Measurements from ENCODE around the gene TTC34. TPM values are rescaled to one million over a fixed set of nuclear protein-coding genes. Genes with fewer than 3 reads are reported as not detected.

The TTC34 gene
- total and polyA plus RNA-seq, 10 of the 15 experiments (the other 5 are each of a cell fraction or from before 2014, with no cell fraction given): 0.03 to 0.49 (median 0.05) TPM; not detected in 2

- no peak for TF ChIP-seq TCF3 (IDR thresholded peaks at IDR 0.05; ENCODE audit: borderline replicate concordance, insufficient read depth, low read depth, low read length)
- TF ChIP-seq HCFC1 (IDR thresholded peaks at IDR 0.05; ENCODE audit: low read length): no peak
- TF ChIP-seq PRDM15 (CRISPR knock-in tag; IDR thresholded peaks at IDR 0.05): no peak
- TF ChIP-seq SIX5 (IDR thresholded peaks at IDR 0.05; ENCODE audit: low read depth, low read length, severe bottlenecking): no peak
- TF ChIP-seq CBFB (IDR thresholded peaks at IDR 0.05; ENCODE audit: low read depth): no peak
- TF ChIP-seq ELK1 (IDR thresholded peaks at IDR 0.05; ENCODE audit: low read depth, low read length): no peak
Measured at GRCh38 chr1:2781627-2782026, 19.9 kb downstream of the TTC34 start (continued).

GRCh38 chr1:2778220-2778592 lies 23.3 kb downstream of the TTC34 start:
- in situ Hi-C loops (cut with MboI) (loop anchor here (25.0 kb wide), 1 partner anchor 816 kb away; no protein-coding TSS in a partner anchor), intact Hi-C loops (cut with micrococcal nuclease; ENCODE audit: unreplicated experiment) (no loop called here)
- DNase-seq (ENCODE audit: low read depth, low spot score) (no peak), ATAC-seq (no peak), FAIRE-seq (no peak)
- SMC1A ChIA-PET (ENCODE audit: uncharacterized antibody, unreplicated experiment): no interaction called here
- H2AFZ ChIP-seq (ENCODE audit: control insufficient read depth, low read depth, low read length): no peak overlapping the region
- no peak overlapping the region for H3K4me3 ChIP-seq
- RAD21 ChIA-PET (ENCODE audit: unreplicated experiment): no interaction called here
- no TSS peak for BruUV-seq (replicated peaks)
- CTCF ChIA-PET: no interaction called here
- H3K9me3 ChIP-seq (replicated peaks; ENCODE audit: control insufficient read depth, insufficient read depth, low read length): no peaks in the 10 kb centered on the region; the same call in 2 of the 3 replicates
- H3K79me2 ChIP-seq (ENCODE audit: control insufficient read depth, insufficient read depth, low read length): no peaks in the 10 kb centered on the region
- no peak overlapping the region for H3K27ac ChIP-seq (ENCODE audit: control insufficient read depth, insufficient read depth)
- no peaks in the 10 kb centered on the region for H4K20me1 ChIP-seq (ENCODE audit: control insufficient read depth, insufficient read depth)
- WGBS (ENCODE audit: insufficient coverage, insufficient replicate concordance, low lambda C conversion rate, missing lambda C conversion rate): 0% methylated on average over 3 of the region's 3 CpGs
- no peaks in the 10 kb centered on the region for H3K4me1 ChIP-seq (ENCODE audit: control insufficient read depth, insufficient read depth, low read length)
- H3K4me2 ChIP-seq (ENCODE audit: control insufficient read depth, insufficient read depth): no peak overlapping the region
- H3K9ac ChIP-seq (ENCODE audit: control insufficient read depth, insufficient read depth, low read length): no peak overlapping the region
- POLR2A ChIA-PET: no interaction called here
- H3K27me3 ChIP-seq (replicated peaks in 1 of 2; ENCODE audit: control insufficient read depth in 2 of 2, insufficient read depth in 2 of 2, low read length in 1 of 2): no peaks in the 10 kb centered on the region
- H3K36me3 ChIP-seq (ENCODE audit: control insufficient read depth in 2 of 2, insufficient read depth in 2 of 2, low read length in 1 of 2): no peaks in the 10 kb centered on the region
- TF ChIP-seq MXI1 (IDR thresholded peaks at IDR 0.05; ENCODE audit: low read depth, low read length) (no peak), IKZF2 (IDR thresholded peaks at IDR 0.05) (no peak), ZNF592 (IDR thresholded peaks at IDR 0.05) (no peak), ZNF217 (IDR thresholded peaks at IDR 0.05) (no peak), ZNF622 (IDR thresholded peaks at IDR 0.05) (no peak), NR2F1 (conservative IDR thresholded peaks at IDR 0.05) (no peak)
- TF ChIP-seq, protein P1, sequence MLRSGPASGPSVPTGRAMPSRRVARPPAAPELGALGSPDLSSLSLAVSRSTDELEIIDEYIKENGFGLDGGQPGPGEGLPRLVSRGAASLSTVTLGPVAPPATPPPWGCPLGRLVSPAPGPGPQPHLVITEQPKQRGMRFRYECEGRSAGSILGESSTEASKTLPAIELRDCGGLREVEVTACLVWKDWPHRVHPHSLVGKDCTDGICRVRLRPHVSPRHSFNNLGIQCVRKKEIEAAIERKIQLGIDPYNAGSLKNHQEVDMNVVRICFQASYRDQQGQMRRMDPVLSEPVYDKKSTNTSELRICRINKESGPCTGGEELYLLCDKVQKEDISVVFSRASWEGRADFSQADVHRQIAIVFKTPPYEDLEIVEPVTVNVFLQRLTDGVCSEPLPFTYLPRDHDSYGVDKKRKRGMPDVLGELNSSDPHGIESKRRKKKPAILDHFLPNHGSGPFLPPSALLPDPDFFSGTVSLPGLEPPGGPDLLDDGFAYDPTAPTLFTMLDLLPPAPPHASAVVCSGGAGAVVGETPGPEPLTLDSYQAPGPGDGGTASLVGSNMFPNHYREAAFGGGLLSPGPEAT (IDR thresholded peaks at IDR 0.05; ENCODE audit: low read depth): no peak

Measured in GM12878 (cell line).